Measurements from ENCODE around the gene HAND2.

Gene HAND2

GRCh38 chr4:173535957-173536356 lies 5.9 kb upstream of the HAND2 start:
- DNase-seq = no peak

- DNase-seq = no peak
Measured at GRCh38 chr4:173535165-173535902, 5.3 kb upstream of the HAND2 start.

GRCh38 chr4:173534434-173534833 lies 4.4 kb upstream of the HAND2 start:
- DNase-seq = no peak

GRCh38 chr4:173532725-173533511 lies 2.9 kb upstream of the HAND2 start:
- no peak for DNase-seq

- DNase-seq = no peak
Measured at GRCh38 chr4:173531086-173531965, 1.3 kb upstream of the HAND2 start.

GRCh38 chr4:173530326-173531085 lies 477 bp upstream of the HAND2 start:
- DNase-seq = no peak

GRCh38 chr4:173528378-173529321 lies 1.4 kb downstream of the HAND2 start:
- DNase-seq = no peak

- DNase-seq = no peak
Measured at GRCh38 chr4:173527103-173527891, 2.7 kb downstream of the HAND2 start.

GRCh38 chr4:173526724-173527102 lies 3.3 kb downstream of the HAND2 start:
- no peak for DNase-seq

GRCh38 chr4:173526027-173526482 lies 4.0 kb downstream of the HAND2 start:
- no peak for DNase-seq

GRCh38 chr4:173525118-173526011 lies 4.7 kb downstream of the HAND2 start:
- no peak for DNase-seq

- DNase-seq = no peak
Measured at GRCh38 chr4:173524218-173525117, 5.6 kb downstream of the HAND2 start.

GRCh38 chr4:173522951-173523395 lies 7.1 kb downstream of the HAND2 start:
- DNase-seq = no peak

- DNase-seq = peak; percentile 42 to 75 (median 52)
Measured at GRCh38 chr4:173522160-173522950, 7.7 kb downstream of the HAND2 start.

- no peak for DNase-seq
Measured at GRCh38 chr4:173521467-173522159, 8.4 kb downstream of the HAND2 start.

- no peak for DNase-seq
Measured at GRCh38 chr4:173520921-173521466, 9.0 kb downstream of the HAND2 start.

Measured in suppressor macrophage treated with lipopolysaccharide for 1 hour (primary cell).